Neural progenitor cell (in vitro differentiated cells): Measurements from ENCODE around the gene RHOF.

Experiments
- CTCF ChIP-seq: fragments of 200-600 bp; sonication (generic); IDR thresholded peaks from 2 replicates; pipeline ENCODE4 v1.5.1; 2017; ENCODE audit warnings: antibody characterized with exemption, mild to moderate bottlenecking
- EZH2 ChIP-seq: fragments of 200-600 bp; sonication (generic); IDR thresholded peaks from 2 replicates; pipeline ENCODE4 v1.6.1; 2017; ENCODE audit warnings: antibody characterized with exemption, mild to moderate bottlenecking, moderate library complexity

- no peak for TF ChIP-seq CTCF
- TF ChIP-seq EZH2: no peak
Observed at GRCh38 chr12:121816925-121817647, 23.6 kb upstream of the RHOF start.
